Activated naive CD8-positive, alpha-beta T cell treated with anti-CD3 and anti-CD28 coated beads, Interleukin-2, amount 50 U/mL, for 24 hours (primary cell): ENCODE measurements around the gene CYTH2.

Source experiments
- ATAC-seq: fragments of 150-1000 bp; cut with Tn5 transposase; one replicate; pipeline ENCODE4 v1.10.0; 2021
- DNase-seq: peaks from one replicate; pipeline ENCODE4 v3.0.0; 2021
- H3K27ac Mint-ChIP-seq: one replicate; pipeline ENCODE4 v1.8.0; 2021; ENCODE audit warnings: mild to moderate bottlenecking, mixed read lengths
- H3K27me3 Mint-ChIP-seq: one replicate; pipeline ENCODE4 v1.8.0; 2021; ENCODE audit warnings: mixed read lengths
- H3K36me3 Mint-ChIP-seq: one replicate; pipeline ENCODE4 v1.8.0; 2021; ENCODE audit warnings: low read depth, mixed read lengths
- H3K4me1 Mint-ChIP-seq: one replicate; pipeline ENCODE4 v1.8.0; 2021; ENCODE audit warnings: mixed read lengths
- H3K4me3 Mint-ChIP-seq: one replicate; pipeline ENCODE4 v1.8.0; 2021; ENCODE audit warnings: mild to moderate bottlenecking, moderate library complexity, mixed read lengths
- H3K9me3 Mint-ChIP-seq: one replicate; pipeline ENCODE4 v1.8.0; 2021; ENCODE audit warnings: mixed read lengths

The CYTH2 gene

GRCh38 chr19:48461982-48462655, 7.0 kb upstream of the CYTH2 start:
- Mint-ChIP-seq H3K4me1 (no peaks in the 10 kb centered on the region), H3K9me3 (no peaks in the 10 kb centered on the region), H3K36me3 (peaks cover 20% of the 10 kb centered on the region), H3K27ac (no peak overlapping the region), H3K4me3 (no peak overlapping the region), H3K27me3 (no peaks in the 10 kb centered on the region)
- no peak for DNase-seq
- ATAC-seq: no peak

- H3K4me3 Mint-ChIP-seq: no peak overlapping the region
- H3K36me3 Mint-ChIP-seq: peaks cover 6% of the 10 kb centered on the region
These were observed 4.0 kb upstream of the CYTH2 start for GRCh38 chr19:48465215-48465614.

GRCh38 chr19:48466561-48467325, 2.4 kb upstream of the CYTH2 start:
- Mint-ChIP-seq H3K9me3 (no peaks in the 10 kb centered on the region), H3K36me3 (peaks cover 2% of the 10 kb centered on the region), H3K27ac (no peak overlapping the region), H3K27me3 (no peaks in the 10 kb centered on the region), H3K4me3 (no peak overlapping the region), H3K4me1 (peaks cover 13% of the 10 kb centered on the region)
- no peak for ATAC-seq
- DNase-seq: no peak

More at GRCh38 chr19:48465215-48465614, 4.0 kb upstream of the CYTH2 start:
- Mint-ChIP-seq H3K4me1 (peaks cover 13% of the 10 kb centered on the region), H3K27ac (no peak overlapping the region), H3K9me3 (no peaks in the 10 kb centered on the region), H3K27me3 (no peaks in the 10 kb centered on the region)
- DNase-seq (no peak), ATAC-seq (no peak)

- Mint-ChIP-seq H3K4me3 (peak overlapping the region; percentile 86), H3K36me3 (peaks cover 3% of the 10 kb centered on the region), H3K27ac (peak overlapping the region; percentile 90), H3K27me3 (no peaks in the 10 kb centered on the region), H3K9me3 (no peaks in the 10 kb centered on the region), H3K4me1 (peaks cover 13% of the 10 kb centered on the region)
- peak; percentile 98 for DNase-seq
- peak; percentile 94 for ATAC-seq
These were observed 339 bp upstream of the CYTH2 start for GRCh38 chr19:48468772-48469288.

GRCh38 chr19:48469934-48470680, 938 bp downstream of the CYTH2 start:
- Mint-ChIP-seq H3K36me3 (peaks cover 5% of the 10 kb centered on the region), H3K4me3 (peak overlapping the region; percentile 86), H3K27ac (no peak overlapping the region), H3K4me1 (peaks cover 13% of the 10 kb centered on the region), H3K27me3 (no peaks in the 10 kb centered on the region), H3K9me3 (no peaks in the 10 kb centered on the region)
- DNase-seq (no peak), ATAC-seq (no peak)

- Mint-ChIP-seq H3K9me3 (no peaks in the 10 kb centered on the region), H3K27ac (no peak overlapping the region), H3K4me3 (peak overlapping the region; percentile 86), H3K27me3 (no peaks in the 10 kb centered on the region), H3K36me3 (peaks cover 9% of the 10 kb centered on the region), H3K4me1 (peaks cover 13% of the 10 kb centered on the region)
- DNase-seq (no peak), ATAC-seq (no peak)
These were observed 1.7 kb downstream of the CYTH2 start for GRCh38 chr19:48470856-48471255.

DNA sequence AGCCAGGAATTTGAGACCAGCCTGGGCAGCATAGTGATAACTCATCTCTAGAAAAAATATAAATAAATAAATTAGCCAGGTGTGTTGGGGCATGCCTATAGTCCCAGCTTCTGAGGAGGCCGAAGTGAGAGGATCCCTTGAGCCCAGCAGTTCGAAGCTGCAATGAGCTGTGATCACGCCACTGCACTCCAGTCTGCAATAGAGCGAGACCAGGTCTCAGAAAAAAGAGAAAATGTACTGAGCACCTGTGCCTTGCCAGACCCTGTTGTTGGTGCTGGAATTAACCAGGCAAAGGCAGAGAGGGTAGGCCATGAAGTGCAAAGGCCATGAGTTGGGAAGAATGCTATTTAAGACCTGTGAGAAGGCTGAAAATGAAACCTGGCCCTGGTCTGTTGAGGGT, 2.7 kb downstream of the CYTH2 start:
- Mint-ChIP-seq H3K27me3 (no peaks in the 10 kb centered on the region), H3K4me1 (peaks cover 13% of the 10 kb centered on the region), H3K9me3 (no peaks in the 10 kb centered on the region), H3K27ac (no peak overlapping the region), H3K4me3 (no peak overlapping the region), H3K36me3 (peaks cover 9% of the 10 kb centered on the region)
- DNase-seq: no peak
- ATAC-seq: no peak

DNA sequence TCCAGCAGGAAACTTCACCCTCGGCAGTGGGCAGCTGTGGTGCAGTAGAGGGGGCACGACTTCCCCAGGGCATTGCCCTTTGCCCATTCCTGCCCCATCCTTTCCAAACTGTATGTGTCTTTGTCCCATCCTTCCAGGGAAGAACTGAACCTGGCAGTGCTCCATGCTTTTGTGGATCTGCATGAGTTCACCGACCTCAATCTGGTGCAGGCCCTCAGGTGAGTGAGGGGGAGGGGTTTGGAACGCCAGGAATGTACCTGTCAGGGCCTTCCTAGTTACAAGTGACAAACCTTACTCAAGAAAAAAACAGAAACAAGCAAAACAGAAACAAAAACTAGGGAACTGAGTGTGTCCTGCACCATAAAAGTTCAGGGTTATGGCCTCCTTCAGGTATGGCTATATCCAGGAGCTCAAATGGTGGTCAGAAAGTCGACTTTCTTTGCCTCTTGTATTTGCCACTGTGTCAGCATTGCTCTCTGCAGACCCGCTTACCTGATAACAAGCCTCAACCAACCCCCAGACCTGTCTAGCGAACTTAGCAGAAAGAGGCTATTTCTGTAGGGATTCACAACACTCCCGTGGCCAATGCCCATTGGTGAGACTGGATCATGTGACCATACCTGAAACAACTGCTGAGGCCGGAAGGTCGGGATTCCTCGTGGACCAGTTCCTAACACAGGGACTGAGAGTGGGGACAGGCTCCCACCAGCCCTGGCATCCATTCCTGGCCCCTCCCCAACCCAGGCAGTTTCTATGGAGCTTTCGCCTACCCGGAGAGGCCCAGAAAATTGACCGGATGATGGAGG, 4.2 kb downstream of the CYTH2 start:
- no peaks in the 10 kb centered on the region for H3K27me3 Mint-ChIP-seq
- ATAC-seq: no peak
- no peak overlapping the region for H3K4me3 Mint-ChIP-seq
- peaks cover 6% of the 10 kb centered on the region for H3K4me1 Mint-ChIP-seq
- peaks cover 9% of the 10 kb centered on the region for H3K36me3 Mint-ChIP-seq
- H3K9me3 Mint-ChIP-seq: no peaks in the 10 kb centered on the region
- H3K27ac Mint-ChIP-seq: no peak overlapping the region
- no peak for DNase-seq

DNA sequence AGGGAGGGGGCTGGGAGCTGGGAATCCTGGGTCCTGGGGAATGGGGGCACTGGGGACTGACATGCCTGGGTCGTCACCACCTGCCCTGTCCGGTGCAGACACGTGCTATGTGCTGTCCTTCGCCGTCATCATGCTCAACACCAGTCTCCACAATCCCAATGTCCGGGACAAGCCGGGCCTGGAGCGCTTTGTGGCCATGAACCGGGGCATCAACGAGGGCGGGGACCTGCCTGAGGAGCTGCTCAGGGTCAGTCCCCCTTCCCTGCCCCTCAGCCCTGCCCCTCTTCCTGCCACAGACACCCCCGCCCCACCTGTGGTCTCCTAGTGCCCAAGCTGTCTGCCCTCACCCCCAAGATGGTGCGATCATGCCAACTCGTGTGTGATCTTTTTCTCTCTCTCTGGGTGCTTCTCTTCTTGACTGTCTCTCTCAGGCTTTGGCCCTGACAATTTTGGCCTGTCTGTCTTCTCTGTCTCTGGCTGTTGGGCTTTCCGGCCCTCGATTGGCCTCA, 5.0 kb downstream of the CYTH2 start:
- H3K4me3 Mint-ChIP-seq: no peak overlapping the region
- no peak overlapping the region for H3K27ac Mint-ChIP-seq
- DNase-seq: no peak
- H3K9me3 Mint-ChIP-seq: no peaks in the 10 kb centered on the region
- H3K27me3 Mint-ChIP-seq: no peaks in the 10 kb centered on the region
- ATAC-seq: no peak
- H3K4me1 Mint-ChIP-seq: peaks cover 3% of the 10 kb centered on the region
- H3K36me3 Mint-ChIP-seq: peaks cover 9% of the 10 kb centered on the region

DNA sequence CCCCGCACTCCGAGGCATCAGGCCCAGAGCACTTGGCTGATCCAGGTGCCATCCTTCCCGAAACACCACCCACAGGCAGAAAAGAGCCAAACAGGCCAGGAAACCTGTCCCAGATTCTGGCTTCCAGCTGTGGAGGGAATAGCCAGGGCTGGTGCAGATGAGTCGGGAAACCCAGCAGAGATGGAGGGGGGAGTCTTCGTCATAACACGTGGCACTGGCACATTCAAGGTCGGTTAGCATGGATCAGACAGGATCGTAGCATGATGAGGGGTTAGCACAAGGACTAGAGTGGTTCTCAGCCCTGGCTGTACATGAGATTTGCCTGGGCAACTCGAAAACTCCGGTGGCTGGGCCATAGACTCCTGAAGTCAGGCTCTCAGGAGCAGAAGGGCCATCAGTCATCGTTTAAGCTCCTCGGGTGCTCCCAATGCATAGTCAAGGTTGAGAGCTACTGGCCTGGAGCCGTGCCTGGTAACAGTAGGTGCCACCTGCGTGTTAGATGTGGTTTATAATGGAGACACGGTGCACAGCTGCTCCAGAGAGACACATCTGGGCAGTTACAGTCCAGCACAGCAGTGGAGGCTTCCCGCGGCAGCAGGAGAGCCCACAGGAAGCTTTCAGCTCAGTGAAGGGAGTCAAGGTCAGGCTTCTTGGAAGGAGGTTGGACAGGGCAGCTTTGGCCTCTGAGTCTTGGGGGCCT, 6.3 kb downstream of the CYTH2 start:
- no peak overlapping the region for H3K27ac Mint-ChIP-seq
- H3K27me3 Mint-ChIP-seq: no peaks in the 10 kb centered on the region
- H3K4me1 Mint-ChIP-seq: peaks cover 5% of the 10 kb centered on the region
- H3K4me3 Mint-ChIP-seq: no peak overlapping the region
- H3K36me3 Mint-ChIP-seq: peaks cover 11% of the 10 kb centered on the region
- DNase-seq: no peak
- no peaks in the 10 kb centered on the region for H3K9me3 Mint-ChIP-seq
- no peak for ATAC-seq

- Mint-ChIP-seq H3K4me1 (peaks cover 12% of the 10 kb centered on the region), H3K27me3 (no peaks in the 10 kb centered on the region), H3K36me3 (peaks cover 11% of the 10 kb centered on the region), H3K4me3 (no peak overlapping the region), H3K27ac (no peak overlapping the region), H3K9me3 (no peaks in the 10 kb centered on the region)
- ATAC-seq (no peak), DNase-seq (no peak)
These were observed 7.0 kb downstream of the CYTH2 start for GRCh38 chr19:48476176-48476575.

DNA sequence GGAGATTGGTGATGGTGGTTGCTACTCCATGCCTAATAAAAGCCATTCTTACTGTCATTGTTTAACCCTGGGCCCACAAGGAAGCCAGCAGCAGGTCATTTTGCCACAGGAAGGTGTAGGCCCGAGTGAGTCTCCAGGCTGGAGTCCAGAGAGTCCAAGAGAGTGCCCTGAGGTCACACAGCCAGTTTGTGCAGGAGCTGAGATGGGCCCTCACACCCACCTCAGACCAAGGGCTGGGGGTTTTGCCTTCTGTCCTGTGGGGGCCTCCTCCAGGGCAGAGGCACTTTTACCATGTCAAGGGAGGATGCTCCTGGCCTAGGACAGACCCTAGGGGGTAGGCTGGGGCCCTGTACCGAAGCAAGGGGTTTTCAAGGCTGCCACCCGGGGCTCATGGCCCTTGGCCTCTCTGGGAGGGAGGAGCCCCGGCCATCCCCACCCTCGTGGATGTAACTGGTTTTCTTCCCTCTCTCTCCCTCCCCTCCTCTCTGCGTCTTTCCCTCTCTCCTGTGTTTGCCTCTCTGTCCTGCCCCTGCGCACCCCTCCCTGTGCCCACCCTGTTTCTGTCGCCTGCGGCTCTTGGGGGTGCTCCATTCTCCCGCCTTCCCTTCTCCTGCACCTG, 8.0 kb downstream of the CYTH2 start:
- ATAC-seq (no peak), DNase-seq (no peak)
- peaks cover 8% of the 10 kb centered on the region for H3K36me3 Mint-ChIP-seq
- H3K4me3 Mint-ChIP-seq: no peak overlapping the region
- H3K9me3 Mint-ChIP-seq: no peaks in the 10 kb centered on the region
- no peaks in the 10 kb centered on the region for H3K27me3 Mint-ChIP-seq
- peaks cover 20% of the 10 kb centered on the region for H3K4me1 Mint-ChIP-seq
- H3K27ac Mint-ChIP-seq: no peak overlapping the region

DNA sequence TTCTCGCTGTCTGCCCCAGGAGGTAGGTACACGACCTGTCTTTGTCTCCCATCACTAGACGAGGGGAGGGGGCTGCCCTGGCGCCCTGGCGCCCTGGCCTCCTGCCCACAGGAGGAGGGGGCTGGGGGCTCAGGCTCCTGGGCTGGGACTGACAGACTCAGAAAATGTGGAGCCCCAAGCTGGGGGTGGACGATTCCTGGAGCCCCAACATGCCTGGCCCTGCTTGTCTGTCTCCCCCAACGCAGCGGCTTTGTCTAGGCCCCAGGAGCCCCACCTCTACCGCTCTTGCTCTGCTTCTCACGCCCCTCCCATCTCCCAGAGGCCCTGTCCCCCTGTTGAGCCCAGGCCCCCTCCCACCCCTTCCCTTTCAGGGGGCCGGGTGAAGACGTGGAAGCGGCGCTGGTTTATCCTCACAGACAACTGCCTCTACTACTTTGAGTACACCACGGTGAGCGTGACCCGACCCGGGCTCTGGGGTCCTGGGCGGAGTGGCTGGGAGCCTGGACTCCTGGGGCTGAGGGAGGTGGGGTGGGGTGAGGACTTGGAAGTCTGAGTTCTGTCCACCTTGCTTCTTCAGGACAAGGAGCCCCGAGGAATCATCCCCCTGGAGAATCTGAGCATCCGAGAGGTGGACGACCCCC, 8.6 kb downstream of the CYTH2 start:
- Mint-ChIP-seq H3K36me3 (peaks cover 8% of the 10 kb centered on the region), H3K4me3 (no peak overlapping the region), H3K9me3 (no peaks in the 10 kb centered on the region), H3K4me1 (peaks cover 21% of the 10 kb centered on the region), H3K27ac (no peak overlapping the region), H3K27me3 (no peaks in the 10 kb centered on the region)
- DNase-seq: no peak
- ATAC-seq: no peak
